Measurements from ENCODE around the gene CBX1.
"Not testable (repeated sequence)": the region's sequence is repeated elsewhere in the genome, so short reads cannot be mapped to it uniquely, and the experiment has no call there.

Gene CBX1

GRCh38 chr17:48123111-48123510, 21.8 kb upstream of the CBX1 start:
- DNase-seq, result no peak

- DNase-seq, result no peak
These were observed 21.4 kb upstream of the CBX1 start for GRCh38 chr17:48122665-48123045.

GRCh38 chr17:48121923-48122664, 20.8 kb upstream of the CBX1 start:
- DNase-seq, result no peak

GRCh38 chr17:48113201-48113676, 12.0 kb upstream of the CBX1 start:
- peak; percentile 52 for DNase-seq

- DNase-seq, result no peak
These were observed 10.6 kb upstream of the CBX1 start for GRCh38 chr17:48111937-48112241.

- no peak for DNase-seq
These were observed 9.5 kb upstream of the CBX1 start for GRCh38 chr17:48110761-48111160.

GRCh38 chr17:48107137-48108055, 6.1 kb upstream of the CBX1 start, which contains the start of gene SNX11:
TSS of gene SNX11 (plus strand) at chr17:48107766. CDS start at chr17:48112044, 4,278 bp downstream.
- DNase-seq, result peak; percentile 93

GRCh38 chr17:48106802-48107136, 5.5 kb upstream of the CBX1 start:
- no peak for DNase-seq

- no peak for DNase-seq
These were observed 3.2 kb upstream of the CBX1 start for GRCh38 chr17:48104440-48104839.

- no peak for DNase-seq
These were observed 1.8 kb upstream of the CBX1 start for GRCh38 chr17:48102798-48103715.

GRCh38 chr17:48102043-48102750, 919 bp upstream of the CBX1 start:
- DNase-seq, result no peak

GRCh38 chr17:48100591-48101011, 677 bp downstream of the CBX1 start:
- DNase-seq, result no peak

- no peak for DNase-seq
These were observed 1.1 kb downstream of the CBX1 start for GRCh38 chr17:48100160-48100559.

GRCh38 chr17:48095611-48096010, 5.7 kb downstream of the CBX1 start:
- no peak for DNase-seq

GRCh38 chr17:48093341-48094045, 7.8 kb downstream of the CBX1 start:
- DNase-seq, result no peak

GRCh38 chr17:48084932-48085331, 16.3 kb downstream of the CBX1 start:
- DNase-seq, result no peak

GRCh38 chr17:48081858-48082257, 19.4 kb downstream of the CBX1 start:
- DNase-seq, result no peak

- DNase-seq, result not testable (repeated sequence)
These were observed 24.1 kb downstream of the CBX1 start for GRCh38 chr17:48077152-48077551.

- peak; percentile 67 for DNase-seq
These were observed 26.8 kb downstream of the CBX1 start for GRCh38 chr17:48074322-48075081.

GRCh38 chr17:48073566-48074094, 27.6 kb downstream of the CBX1 start:
- not testable (repeated sequence) for DNase-seq

- DNase-seq, result not testable (repeated sequence)
These were observed 28.5 kb downstream of the CBX1 start for GRCh38 chr17:48072811-48073210.
